Transverse colon (tissue), 4 donors: ENCODE measurements around the gene CNTNAP2.
A peak's percentile ranks its signal among the peaks of the same experiment; 100 is the strongest.

Experiments
- POLR2A ChIP-seq: fragments of 450-650 bp; IDR thresholded peaks from one replicate; pipeline ENCODE4 v1.6.1; 2016; ENCODE audit warnings: antibody characterized with exemption, mild to moderate bottlenecking, moderate library complexity
- POLR2AphosphoS5 ChIP-seq, 3 donors: sonication (generic); formaldehyde crosslinking; IDR thresholded peaks; one replicate each; pipeline ENCODE4 v1.6.1; 2016; ENCODE audit warnings: antibody characterized with exemption in 3 of 3
- TF ChIP-seq, protein P1 (sequence below), 5 experiments: fragments of 200-600 bp in 3 of 5; fragments of 450-650 bp in 2 of 5; sonication (generic) in 3 of 5; IDR thresholded peaks; 1 replicate in 2 of 5; 2 replicates in 3 of 5; pipeline ENCODE4 v1.5.1; 2016 to 2017; ENCODE audit warnings: antibody characterized with exemption in 5 of 5, inconsistent platforms in 3 of 5, mild to moderate bottlenecking in 2 of 5, moderate library complexity in 1 of 5

DNA sequence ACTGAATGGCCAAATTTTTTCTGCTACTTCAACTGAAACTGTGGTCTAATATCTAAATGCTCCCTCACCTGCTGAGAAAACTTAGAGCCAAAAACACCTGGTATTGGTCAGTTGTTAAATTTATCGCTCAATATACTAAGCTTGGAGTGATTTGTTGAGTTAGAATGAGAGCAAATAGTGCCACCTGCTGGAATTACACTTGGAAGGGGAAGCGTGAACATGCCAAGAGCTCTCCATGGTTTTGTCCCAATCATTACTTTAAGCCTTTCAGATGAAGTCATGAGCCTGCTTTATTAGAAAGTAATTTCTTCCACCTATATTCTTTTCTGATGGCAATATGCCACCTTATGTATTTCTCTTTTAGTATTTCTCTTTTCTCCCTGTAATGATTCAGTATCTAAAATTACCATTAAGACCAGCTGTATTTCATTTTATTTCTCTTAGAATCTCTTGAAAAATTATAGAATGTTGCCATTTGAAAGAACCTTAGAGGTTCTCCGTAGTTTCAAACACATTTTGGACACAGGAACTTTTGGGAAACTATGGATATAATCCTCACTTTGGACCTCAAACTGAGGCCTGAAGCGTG is 2026.2 kb downstream of the CNTNAP2 start:
- TF ChIP-seq, protein P1, sequence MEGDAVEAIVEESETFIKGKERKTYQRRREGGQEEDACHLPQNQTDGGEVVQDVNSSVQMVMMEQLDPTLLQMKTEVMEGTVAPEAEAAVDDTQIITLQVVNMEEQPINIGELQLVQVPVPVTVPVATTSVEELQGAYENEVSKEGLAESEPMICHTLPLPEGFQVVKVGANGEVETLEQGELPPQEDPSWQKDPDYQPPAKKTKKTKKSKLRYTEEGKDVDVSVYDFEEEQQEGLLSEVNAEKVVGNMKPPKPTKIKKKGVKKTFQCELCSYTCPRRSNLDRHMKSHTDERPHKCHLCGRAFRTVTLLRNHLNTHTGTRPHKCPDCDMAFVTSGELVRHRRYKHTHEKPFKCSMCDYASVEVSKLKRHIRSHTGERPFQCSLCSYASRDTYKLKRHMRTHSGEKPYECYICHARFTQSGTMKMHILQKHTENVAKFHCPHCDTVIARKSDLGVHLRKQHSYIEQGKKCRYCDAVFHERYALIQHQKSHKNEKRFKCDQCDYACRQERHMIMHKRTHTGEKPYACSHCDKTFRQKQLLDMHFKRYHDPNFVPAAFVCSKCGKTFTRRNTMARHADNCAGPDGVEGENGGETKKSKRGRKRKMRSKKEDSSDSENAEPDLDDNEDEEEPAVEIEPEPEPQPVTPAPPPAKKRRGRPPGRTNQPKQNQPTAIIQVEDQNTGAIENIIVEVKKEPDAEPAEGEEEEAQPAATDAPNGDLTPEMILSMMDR (IDR thresholded peaks at IDR 0.05) = peak; percentile 30 to 54 (median 48)
- TF ChIP-seq POLR2A (no peak), POLR2AphosphoS5 (IDR thresholded peaks at IDR 0.05) (no peak)
